Measurements from ENCODE around the gene PLTP. TPM values are rescaled to one million over a fixed set of nuclear protein-coding genes. Genes with fewer than 3 reads are reported as not detected.

Gene PLTP
- total and polyA plus RNA-seq, 2 experiments from 2014 or later = 22.6 to 25.7 TPM

GRCh38 chr20:45948742-45949541 lies 37.0 kb upstream of the PLTP start:
- 67 to 75% methylated on average over 9 to 10 of the region's 10 CpGs for WGBS, 2 experiments (ENCODE audit: low coverage in 1 of 2, low lambda C conversion rate in 2 of 2, missing lambda C conversion rate in 2 of 2)
- H3K79me2 ChIP-seq (ENCODE audit: insufficient read depth) = no peaks in the 10 kb centered on the region
- no peaks in the 10 kb centered on the region for H3K27me3 ChIP-seq (replicated peaks; ENCODE audit: insufficient read depth)
- H3K4me2 ChIP-seq (ENCODE audit: unreplicated experiment) = no peak overlapping the region
- in situ Hi-C loops (cut with MboI) = no loop called here
- no peak overlapping the region for H3K4me3 ChIP-seq
- peaks cover 23% of the 10 kb centered on the region; the same call in 1 of the 2 replicates for H3F3A ChIP-seq (ENCODE audit: insufficient read depth)
- no peak overlapping the region for H3K27ac ChIP-seq
- peaks cover 24% of the 10 kb centered on the region; the same call in 1 of the 2 replicates for H3K36me3 ChIP-seq (ENCODE audit: low read depth)
- H3K9me2 ChIP-seq (ENCODE audit: insufficient read depth) = no peaks in the 10 kb centered on the region
- no peak overlapping the region for H3K9ac ChIP-seq
- TF ChIP-seq EZH2 (IDR thresholded peaks at IDR 0.05; ENCODE audit: insufficient read depth, poor library complexity, severe bottlenecking) = no peak
- no peak for TF ChIP-seq EZH2phosphoT487 (IDR thresholded peaks at IDR 0.05; ENCODE audit: insufficient read depth, low read depth)
- H3K4me1 ChIP-seq (ENCODE audit: insufficient read depth) = peaks cover 13% of the 10 kb centered on the region; the same call in 1 of the 2 replicates
- H2AFZ ChIP-seq = no peak overlapping the region
- no peaks in the 10 kb centered on the region for H3K9me3 ChIP-seq (ENCODE audit: low read depth)
- H4K20me1 ChIP-seq (ENCODE audit: insufficient read depth) = no peaks in the 10 kb centered on the region
- DNase-seq = no peak

GRCh38 chr20:45948261-45948733 lies 36.3 kb upstream of the PLTP start:
- Histone ChIP-seq H3K36me3 (ENCODE audit: low read depth) (peaks cover 20% of the 10 kb centered on the region; the same call in 1 of the 2 replicates), H3K27me3 (replicated peaks; ENCODE audit: insufficient read depth) (no peaks in the 10 kb centered on the region), H3K4me2 (ENCODE audit: unreplicated experiment) (no peak overlapping the region), H3K9ac (no peak overlapping the region), H3K27ac (no peak overlapping the region), H3K4me3 (no peak overlapping the region), H2AFZ (no peak overlapping the region), H3K79me2 (ENCODE audit: insufficient read depth) (no peaks in the 10 kb centered on the region), H3K9me3 (ENCODE audit: low read depth) (no peaks in the 10 kb centered on the region), H3K9me2 (ENCODE audit: insufficient read depth) (no peaks in the 10 kb centered on the region), H3F3A (ENCODE audit: insufficient read depth) (peaks cover 27% of the 10 kb centered on the region; the same call in 1 of the 2 replicates), H4K20me1 (ENCODE audit: insufficient read depth) (no peaks in the 10 kb centered on the region), H3K4me1 (ENCODE audit: insufficient read depth) (peaks cover 13% of the 10 kb centered on the region; the same call in 1 of the 2 replicates)
- TF ChIP-seq EZH2phosphoT487 (IDR thresholded peaks at IDR 0.05; ENCODE audit: insufficient read depth, low read depth) (no peak), EZH2 (IDR thresholded peaks at IDR 0.05; ENCODE audit: insufficient read depth, poor library complexity, severe bottlenecking) (no peak)
- DNase-seq = no peak
- in situ Hi-C loops (cut with MboI) = no loop called here
- WGBS, 2 experiments (ENCODE audit: low coverage in 1 of 2, low lambda C conversion rate in 2 of 2, missing lambda C conversion rate in 2 of 2) = 65 to 80% methylated on average over 5 to 7 of the region's 7 CpGs

DNA sequence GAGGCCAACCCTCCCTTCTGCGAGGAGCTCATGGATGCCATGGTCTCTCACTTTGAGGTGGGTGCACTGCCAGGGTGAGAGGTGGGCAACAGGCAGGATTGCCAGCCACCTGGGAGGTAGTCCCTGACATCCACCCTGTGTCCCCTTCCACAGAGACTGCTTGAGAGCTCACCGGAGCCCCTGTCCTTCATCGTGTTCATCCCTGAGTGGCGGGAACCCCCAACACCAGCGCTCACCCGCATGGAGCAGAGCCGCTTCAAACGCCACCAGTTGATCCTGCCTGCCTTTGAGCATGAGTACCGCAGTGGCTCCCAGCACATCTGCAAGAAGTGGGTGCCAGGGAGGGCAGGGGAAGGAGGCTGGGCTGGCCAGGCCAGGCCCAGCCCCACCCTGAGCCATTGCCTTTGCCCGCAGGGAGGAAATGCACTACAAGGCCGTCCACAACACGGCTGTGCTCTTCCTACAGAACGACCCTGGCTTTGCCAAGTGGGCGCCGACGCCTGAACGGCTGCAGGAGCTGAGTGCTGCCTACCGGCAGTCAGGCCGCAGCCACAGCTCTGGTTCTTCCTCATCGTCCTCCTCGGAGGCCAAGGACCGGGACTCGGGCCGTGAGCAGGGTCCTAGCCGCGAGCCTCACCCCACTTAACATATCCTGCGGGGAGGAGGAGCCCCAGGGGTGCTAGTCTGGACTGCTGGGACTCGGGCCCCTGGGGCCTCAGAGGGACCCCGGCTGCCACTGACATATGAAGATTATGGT lies 35.3 kb upstream of the PLTP start:
- H3K79me2 ChIP-seq (ENCODE audit: insufficient read depth) = no peaks in the 10 kb centered on the region
- in situ Hi-C loops (cut with MboI) = no loop called here
- no peaks in the 10 kb centered on the region for H3K9me3 ChIP-seq (ENCODE audit: low read depth)
- H3K4me3 ChIP-seq = no peak overlapping the region
- H3K4me1 ChIP-seq (ENCODE audit: insufficient read depth) = peaks cover 13% of the 10 kb centered on the region; the same call in 1 of the 2 replicates
- H3K9ac ChIP-seq = 0 out of 2 replicates have a peak overlapping the region, but pooled peaks have one; percentile 60
- H3F3A ChIP-seq (ENCODE audit: insufficient read depth) = peaks cover 27% of the 10 kb centered on the region; the same call in 1 of the 2 replicates
- H2AFZ ChIP-seq = no peak overlapping the region
- H3K4me2 ChIP-seq (ENCODE audit: unreplicated experiment) = no peak overlapping the region
- DNase-seq = no peak
- H3K27me3 ChIP-seq (replicated peaks; ENCODE audit: insufficient read depth) = no peaks in the 10 kb centered on the region
- H4K20me1 ChIP-seq (ENCODE audit: insufficient read depth) = no peaks in the 10 kb centered on the region
- 85% methylated on average over 26 to 29 of the region's 29 CpGs for WGBS, 2 experiments (ENCODE audit: low coverage in 1 of 2, low lambda C conversion rate in 2 of 2, missing lambda C conversion rate in 2 of 2)
- peak overlapping the region; percentile 61 for H3K27ac ChIP-seq
- TF ChIP-seq EZH2 (IDR thresholded peaks at IDR 0.05; ENCODE audit: insufficient read depth, poor library complexity, severe bottlenecking) = no peak
- TF ChIP-seq EZH2phosphoT487 (IDR thresholded peaks at IDR 0.05; ENCODE audit: insufficient read depth, low read depth) = no peak
- no peaks in the 10 kb centered on the region for H3K9me2 ChIP-seq (ENCODE audit: insufficient read depth)
- H3K36me3 ChIP-seq (ENCODE audit: low read depth) = peaks cover 14% of the 10 kb centered on the region; the same call in 1 of the 2 replicates

All from GM23248 (cell line).